HG03442 (cell line): Measurements from ENCODE around the gene CHCHD2.
A peak's percentile ranks its signal among the peaks of the same experiment; 100 is the strongest.
"Not testable (repeated sequence)": the region's sequence is repeated elsewhere in the genome, so short reads cannot be mapped to it uniquely, and the experiment has no call there.

Experiments
- ATAC-seq: cut with Tn5 transposase; IDR thresholded peaks from one replicate; pipeline ENCODE4 v1.9.1; 2021; ENCODE audit warnings: mild to moderate bottlenecking, moderate library complexity; ENCODE audit not compliant: unreplicated experiment

CHCHD2 gene

DNA sequence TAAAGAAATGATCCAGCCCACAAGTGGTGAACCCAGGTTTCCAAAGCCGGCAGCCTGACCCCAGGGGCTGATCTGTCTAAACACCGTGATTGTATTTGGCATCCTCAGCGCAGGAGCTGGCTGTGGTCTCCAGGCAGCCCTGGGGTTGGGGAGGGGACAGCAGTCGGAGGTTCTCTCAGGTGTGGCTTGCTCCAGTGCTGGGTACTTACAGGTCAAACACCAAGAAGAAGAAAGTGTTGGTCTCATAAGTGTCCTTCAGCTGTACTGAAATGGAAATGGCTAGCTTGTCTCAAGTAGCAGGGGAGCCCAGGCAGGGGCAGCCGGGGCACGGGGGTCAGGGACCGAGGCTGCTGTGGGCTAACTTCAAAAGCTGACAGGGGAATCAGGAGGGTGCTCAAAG, 19.5 kb downstream of the CHCHD2 start:
- ATAC-seq, result no peak

DNA sequence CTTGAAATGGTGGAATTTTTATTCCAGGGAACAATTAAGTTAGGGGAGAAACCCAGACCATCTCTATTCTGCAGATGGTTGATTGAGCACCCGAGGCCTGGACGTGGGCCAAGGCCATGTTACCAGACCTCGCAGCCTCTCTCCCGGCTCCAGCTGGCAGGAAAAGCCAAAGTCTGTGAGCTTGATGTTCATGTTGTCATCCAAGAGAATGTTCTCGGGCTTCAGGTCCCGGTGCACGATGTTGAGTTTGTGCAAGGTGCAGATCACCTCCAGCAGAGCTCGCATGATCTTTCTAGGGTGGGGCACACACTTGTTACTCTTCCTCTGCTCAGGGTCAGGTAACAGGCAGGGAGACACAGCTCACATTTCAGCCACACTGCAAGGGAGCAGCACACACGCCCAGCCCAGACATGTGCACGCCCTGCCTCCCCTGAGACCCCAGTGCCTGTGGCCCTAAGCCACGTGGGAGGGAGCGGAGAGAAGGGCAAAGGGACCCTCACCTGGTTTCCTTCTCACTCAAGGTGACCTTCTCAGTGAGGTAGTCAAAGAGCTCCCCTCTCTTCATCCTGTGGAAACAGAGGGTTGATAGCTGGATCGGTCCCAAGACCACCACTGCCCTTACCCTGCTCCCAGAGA, 23.0 kb downstream of the CHCHD2 start:
- ATAC-seq, result no peak

DNA sequence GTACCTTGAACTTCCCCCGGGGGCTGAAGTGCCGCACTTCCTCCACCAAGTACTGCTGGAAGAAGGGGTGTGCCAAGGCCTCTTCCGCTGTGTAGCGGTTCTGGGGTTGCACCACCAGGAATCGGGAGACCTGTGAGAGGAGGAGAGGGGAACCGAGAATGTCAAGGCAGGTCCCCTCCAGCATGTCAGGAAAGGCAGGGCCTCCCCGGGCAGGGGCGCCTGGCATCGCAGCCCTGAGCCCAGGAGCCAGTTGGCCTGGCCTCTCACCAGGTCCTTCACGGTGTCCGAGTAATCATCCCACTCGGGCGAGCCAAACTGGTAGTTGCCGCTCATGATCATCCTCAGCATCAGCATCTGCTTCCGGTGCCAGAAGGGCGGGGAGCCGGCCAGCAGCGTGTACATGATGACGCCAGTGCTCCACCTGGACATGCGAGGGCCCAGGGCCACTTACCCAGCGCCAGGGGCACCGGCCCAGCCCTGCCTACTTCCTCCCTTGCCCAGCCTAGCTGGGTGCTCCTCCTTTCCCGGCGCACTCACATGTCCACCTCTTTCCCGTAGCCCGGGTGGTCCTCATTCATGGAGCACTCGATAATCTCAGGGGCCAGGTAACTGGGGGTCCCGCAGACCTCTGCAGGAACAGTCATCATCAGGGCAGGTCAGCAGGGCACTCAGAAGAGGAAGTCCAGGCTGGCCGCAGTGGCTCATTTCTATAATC, 24.5 kb downstream of the CHCHD2 start:
- ATAC-seq, result no peak

DNA sequence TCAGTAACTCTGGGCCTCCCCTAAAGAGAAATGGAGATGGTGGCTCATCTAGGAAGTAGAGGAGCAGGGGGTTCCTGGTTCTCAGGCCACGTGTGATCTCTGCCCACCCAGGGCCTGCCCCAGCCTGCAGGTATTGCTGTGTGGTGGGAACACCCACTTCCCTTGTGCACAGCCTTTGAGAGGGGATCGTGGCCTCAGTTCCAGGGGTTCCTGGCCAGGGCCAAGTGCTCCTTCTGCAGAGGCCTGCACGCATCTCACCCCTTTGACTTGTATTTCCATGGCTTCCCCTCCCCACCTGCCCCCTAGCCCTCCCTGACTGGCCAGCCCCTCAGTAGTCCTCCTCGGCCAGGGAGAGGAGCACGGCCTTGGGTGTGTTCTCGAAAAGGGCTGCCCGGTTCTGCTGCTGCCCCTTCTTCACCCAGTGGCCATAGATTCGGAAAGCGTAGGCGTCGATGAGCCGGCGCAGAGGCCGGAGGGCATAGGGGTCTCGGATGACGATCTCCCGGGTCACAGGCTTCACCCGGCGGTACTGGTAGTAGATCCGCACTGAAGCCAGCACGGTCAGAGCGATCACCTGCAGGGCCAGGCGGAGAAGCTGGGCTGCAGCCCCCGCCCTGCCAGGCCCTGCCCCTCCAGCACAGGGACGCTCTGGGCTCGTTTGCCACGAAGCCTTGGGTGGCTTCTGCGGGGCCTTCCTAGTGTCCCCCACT, 25.4 kb downstream of the CHCHD2 start:
- ATAC-seq, result not testable (repeated sequence)

DNA sequence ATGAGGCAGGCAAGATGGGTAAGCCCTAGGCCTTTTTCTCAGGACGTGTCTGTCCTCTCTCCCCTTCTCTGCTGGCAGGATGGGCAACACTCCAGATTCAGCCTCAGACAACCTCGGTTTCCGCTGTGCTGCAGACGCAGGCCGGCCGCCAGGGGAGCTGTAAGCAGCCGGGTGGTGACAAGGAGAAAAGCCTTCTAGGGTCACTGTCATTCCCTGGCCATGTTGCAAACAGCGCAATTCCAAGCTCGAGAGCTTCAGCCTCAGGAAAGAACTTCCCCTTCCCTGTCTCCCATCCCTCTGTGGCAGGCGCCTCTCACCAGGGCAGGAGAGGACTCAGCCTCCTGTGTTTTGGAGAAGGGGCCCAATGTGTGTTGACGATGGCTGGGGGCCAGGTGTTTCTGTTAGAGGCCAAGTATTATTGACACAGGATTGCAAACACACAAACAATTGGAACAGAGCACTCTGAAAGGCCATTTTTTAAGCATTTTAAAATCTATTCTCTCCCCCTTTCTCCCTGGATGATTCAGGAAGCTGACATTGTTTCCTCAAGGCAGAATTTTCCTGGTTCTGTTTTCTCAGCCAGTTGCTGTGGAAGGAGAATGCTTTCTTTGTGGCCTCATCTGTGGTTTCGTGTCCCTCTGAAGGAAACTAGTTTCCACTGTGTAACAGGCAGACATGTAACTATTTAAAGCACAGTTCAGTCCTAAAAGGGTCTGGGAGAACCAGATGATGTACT, 26.7 kb downstream of the CHCHD2 start:
- ATAC-seq, result no peak

DNA sequence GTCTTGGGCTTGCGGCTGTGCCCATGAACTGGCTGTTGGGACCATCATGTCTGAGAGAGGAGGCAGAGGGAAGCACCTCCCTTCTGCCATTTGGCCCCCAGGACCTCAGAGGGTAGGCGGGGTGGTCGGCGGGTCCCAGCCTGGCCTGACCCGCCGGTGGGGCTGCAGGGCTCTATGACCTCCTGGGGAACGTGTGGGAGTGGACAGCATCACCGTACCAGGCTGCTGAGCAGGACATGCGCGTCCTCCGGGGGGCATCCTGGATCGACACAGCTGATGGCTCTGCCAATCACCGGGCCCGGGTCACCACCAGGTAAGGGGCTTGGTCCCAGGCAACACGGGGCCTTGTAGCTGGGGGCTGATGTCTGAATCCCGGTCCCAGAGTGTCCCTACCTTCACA, 28.1 kb downstream of the CHCHD2 start:
- ATAC-seq, result no peak

DNA sequence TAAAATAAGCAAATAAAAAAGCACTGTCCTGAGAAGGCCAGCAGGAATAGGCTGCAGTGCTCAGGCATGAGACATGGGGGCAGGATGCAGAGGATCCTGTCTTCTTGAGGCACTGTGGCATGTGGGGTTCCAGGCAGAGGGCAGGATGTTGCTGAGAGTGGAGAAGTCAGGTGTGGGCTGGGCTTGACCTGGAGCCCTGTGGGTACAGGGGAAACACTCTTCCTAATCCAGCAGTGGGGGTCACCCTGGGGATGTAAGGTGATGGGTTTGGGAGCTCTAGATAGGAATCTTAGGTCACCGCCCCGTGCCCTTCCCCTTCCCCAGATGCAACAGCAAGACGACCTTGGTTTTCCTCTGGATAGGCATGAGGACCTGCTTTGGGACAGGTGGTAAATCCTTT, 28.6 kb downstream of the CHCHD2 start:
- ATAC-seq, result no peak

DNA sequence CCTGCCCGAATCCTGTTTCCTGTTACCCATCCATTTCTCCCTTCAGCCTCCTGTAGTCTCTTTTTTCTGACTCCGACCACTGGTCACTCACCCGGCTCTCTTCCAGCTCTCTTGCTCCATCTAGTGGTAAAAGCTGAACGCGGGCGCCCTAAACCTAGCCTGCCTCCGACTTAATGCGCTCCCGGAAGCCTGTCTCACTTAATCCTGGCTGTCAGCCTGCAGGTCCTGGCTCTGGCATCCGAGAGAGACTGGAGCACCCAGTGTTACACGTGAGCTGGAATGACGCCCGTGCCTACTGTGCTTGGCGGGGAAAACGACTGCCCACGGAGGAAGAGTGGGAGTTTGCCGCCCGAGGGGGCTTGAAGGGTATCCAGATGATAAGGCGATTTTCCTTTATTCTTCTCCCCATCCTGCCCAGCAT, 31.9 kb downstream of the CHCHD2 start:
- ATAC-seq, result peak; percentile 86

DNA sequence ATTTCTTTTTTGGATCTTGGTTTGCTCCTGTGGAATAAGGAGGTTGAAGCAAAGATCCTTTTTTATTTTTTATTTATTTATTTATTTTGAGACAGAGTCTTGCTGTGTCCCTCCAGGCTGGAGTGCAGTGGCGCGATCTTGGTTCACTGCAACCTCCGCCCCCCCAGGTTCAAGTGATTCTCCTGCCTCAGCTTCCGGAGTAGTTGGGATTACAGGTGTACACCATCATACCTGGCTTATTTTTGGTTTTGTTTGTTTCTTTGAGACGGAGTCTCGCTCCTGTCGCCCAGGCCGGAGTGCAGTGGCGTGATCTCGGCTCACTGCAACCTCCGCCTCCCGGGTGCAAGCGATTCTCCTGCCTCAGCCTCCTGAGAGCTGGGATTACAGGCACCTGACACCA, 39.9 kb downstream of the CHCHD2 start:
- ATAC-seq, result not testable (repeated sequence)

DNA sequence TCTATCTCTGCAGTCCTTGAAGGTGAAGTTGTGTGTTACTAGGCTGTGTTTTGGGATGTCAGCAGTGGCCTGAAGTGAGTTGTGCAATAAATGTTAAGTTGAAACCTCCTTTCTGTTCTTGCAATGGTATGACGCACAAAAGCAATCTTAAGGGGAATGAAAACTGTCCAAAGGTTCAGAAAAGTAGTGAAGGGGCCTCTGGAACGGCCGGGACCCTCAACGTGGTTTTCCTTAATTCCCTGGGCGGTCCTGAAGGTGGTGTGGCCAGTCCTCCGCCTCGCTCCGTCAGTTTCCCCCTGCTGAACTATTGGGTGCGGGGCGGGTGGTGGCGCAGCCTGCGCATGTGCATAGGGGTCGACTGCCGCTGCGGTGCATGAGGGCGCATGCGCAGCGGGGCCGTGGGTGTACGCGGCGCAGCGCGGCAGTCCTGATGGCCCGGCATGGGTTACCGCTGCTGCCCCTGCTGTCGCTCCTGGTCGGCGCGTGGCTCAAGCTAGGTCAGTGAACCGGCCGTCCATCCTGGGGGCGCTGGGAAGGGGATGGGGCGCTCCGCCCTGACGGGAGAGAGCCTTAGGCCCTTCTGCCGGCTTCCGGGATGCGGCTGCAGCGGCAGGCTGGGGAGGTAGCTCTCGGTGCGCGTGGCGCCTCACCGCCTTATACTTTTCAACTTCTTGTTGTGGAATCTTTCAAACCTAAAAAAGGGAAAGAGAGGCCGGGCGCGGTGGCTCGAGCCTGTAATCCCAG, 42.2 kb downstream of the CHCHD2 start, which contains the start of gene SUMF2:
Gene SUMF2 (plus strand): TSS at position 405 of the 744 bp plus-strand sequence. CDS start 26 bp downstream, at position 431.
- ATAC-seq, result peak; percentile 88

DNA sequence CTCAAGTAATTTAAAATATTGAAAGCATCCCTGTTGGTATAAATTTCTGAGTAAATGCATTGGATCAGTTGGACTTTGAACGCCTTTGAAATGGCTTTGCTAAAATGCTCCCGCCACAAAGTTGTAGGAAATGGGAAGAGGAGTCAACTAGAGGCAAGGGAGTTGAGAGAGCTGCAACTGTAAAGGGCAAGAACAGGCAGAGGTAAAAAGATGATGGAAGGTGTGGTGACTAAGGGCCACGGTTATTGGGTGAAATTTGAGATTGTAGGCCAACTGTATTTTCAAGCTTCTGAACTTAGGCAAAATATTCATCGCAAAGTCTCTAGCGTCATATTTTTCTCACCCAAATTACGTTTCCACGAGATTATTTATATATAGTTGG, 42.8 kb downstream of the CHCHD2 start:
- no peak for ATAC-seq

DNA sequence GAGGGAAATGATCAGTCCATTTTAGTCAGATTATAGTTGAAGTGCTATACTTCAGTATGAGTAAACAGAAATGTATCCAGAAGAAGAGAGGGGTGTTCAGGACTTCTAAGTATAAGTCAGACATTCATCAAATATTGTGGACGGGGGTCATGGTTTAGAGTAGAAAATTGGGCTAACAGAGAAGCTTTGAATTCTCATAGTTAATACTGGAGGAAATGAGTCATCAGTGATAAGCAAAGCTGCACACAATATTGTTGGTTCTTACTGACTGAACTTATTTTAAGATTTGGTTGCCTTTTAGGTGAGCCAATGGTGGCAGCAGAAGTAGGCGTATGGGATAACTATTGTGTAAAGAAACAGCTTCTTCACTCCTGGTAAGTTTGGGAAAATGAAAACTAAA, 43.9 kb downstream of the CHCHD2 start:
- no peak for ATAC-seq

DNA sequence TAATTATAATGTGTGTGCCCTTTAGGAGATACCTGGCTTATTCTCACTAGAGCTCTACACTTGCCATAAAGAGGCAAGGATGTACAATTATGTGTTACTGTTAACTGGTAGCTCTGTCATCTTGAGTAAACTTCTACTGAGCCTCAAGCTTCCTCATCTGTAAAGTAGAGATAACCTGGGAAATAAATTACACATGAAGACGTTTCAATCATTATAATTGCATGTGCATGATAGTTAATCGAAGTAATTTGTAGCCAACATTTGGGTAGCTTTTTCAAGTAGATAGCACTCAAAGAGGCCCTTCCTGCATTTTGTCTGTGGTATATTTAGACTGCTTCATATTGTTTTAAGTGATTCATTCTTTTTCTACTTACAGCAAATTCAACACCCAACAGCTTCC, 52.3 kb downstream of the CHCHD2 start:
- ATAC-seq, result no peak

DNA sequence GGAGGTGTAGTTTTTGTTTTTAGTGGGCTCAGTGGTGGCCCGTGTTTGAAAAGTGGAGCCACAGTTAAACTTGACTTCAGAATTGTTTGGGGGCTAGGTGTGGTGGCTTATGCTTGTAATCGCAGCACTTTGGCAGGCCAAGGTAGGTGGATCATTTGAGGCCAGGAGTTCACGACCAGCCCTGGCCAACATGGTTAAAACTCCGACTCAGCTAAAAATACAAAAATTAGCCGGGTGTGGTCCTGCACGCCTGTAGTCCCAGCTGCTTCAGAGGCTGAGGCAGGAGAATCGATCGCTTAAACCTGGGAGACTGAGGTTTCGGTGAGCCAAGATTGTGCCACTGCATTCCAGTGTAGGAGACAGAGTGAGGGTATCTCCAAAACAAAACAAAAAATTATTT, 52.9 kb downstream of the CHCHD2 start:
- ATAC-seq, result no peak
